Activated B cell treated with CpG ODN at 0.5 μM for 24 hours (primary cell): Measurements from ENCODE around the gene SNTA1. TPM values are rescaled to one million over a fixed set of nuclear protein-coding genes. Genes with fewer than 3 reads are reported as not detected.

Source experiments
- ATAC-seq: fragments of 200-7000 bp; cut with Tn5 transposase; one replicate; pipeline ENCODE4 v1.10.0; 2021; ENCODE audit warnings: low read depth, mild to moderate bottlenecking, moderate library complexity
- CTCF ChIA-PET: fragments of 350-600 bp; sonication (Branson Sonifier 250); formaldehyde crosslinking; loops from one replicate; lab custom pipeline; 2021; ENCODE audit warnings: antibody characterized with exemption; lab: Charles Lee
- POLR2A ChIA-PET: fragments of 350-600 bp; sonication (Branson Sonifier 250); formaldehyde crosslinking; loops from one replicate; lab custom pipeline; 2021; ENCODE audit warnings: antibody characterized with exemption; lab: Charles Lee
- DNase-seq: peaks from one replicate; pipeline ENCODE4 v3.0.0; 2022
- H3K27ac Mint-ChIP-seq: one replicate; pipeline ENCODE4 v1.8.0; 2020; ENCODE audit warnings: mixed read lengths
- H3K27me3 Mint-ChIP-seq: one replicate; pipeline ENCODE4 v1.8.0; 2021; ENCODE audit warnings: mixed read lengths
- H3K36me3 Mint-ChIP-seq: one replicate; pipeline ENCODE4 v1.8.0; 2021; ENCODE audit warnings: low read depth, mixed read lengths
- H3K4me1 Mint-ChIP-seq: one replicate; pipeline ENCODE4 v1.8.0; 2021; ENCODE audit warnings: mixed read lengths
- H3K4me3 Mint-ChIP-seq: one replicate; pipeline ENCODE4 v1.8.0; 2020; ENCODE audit warnings: mild to moderate bottlenecking, mixed read lengths
- H3K9me3 Mint-ChIP-seq: one replicate; pipeline ENCODE4 v1.8.0; 2020; ENCODE audit warnings: mixed read lengths
- intact Hi-C: fragments of 100-400 bp; cut with micrococcal nuclease; formaldehyde crosslinking; loops from one replicate; pipeline ENCODE4 v1.15.1; 2024
- total RNA-seq: library from RNA; stranded (reverse); gene quantifications from 2 replicates; pipeline ENCODE4 v1.2.3, GENCODE V29; 2022
- TF ChIP-seq, protein P1 (sequence below): fragments of 200-600 bp; IDR thresholded peaks from one replicate; pipeline ENCODE4 v1.8.0; 2022; ENCODE audit warnings: antibody characterized with exemption, mild to moderate bottlenecking

Gene SNTA1
- total RNA-seq, 1 donor from 2014 or later, result 2.0 TPM

- ATAC-seq, result no peak
- ChIA-PET POLR2A (no interaction called here), CTCF (no interaction called here)
- Mint-ChIP-seq H3K27ac (no peak overlapping the region), H3K27me3 (no peaks in the 10 kb centered on the region), H3K9me3 (no peaks in the 10 kb centered on the region), H3K4me3 (no peak overlapping the region), H3K4me1 (no peaks in the 10 kb centered on the region), H3K36me3 (peaks cover 58% of the 10 kb centered on the region)
- intact Hi-C loops, result no loop called here
- TF ChIP-seq, protein P1, sequence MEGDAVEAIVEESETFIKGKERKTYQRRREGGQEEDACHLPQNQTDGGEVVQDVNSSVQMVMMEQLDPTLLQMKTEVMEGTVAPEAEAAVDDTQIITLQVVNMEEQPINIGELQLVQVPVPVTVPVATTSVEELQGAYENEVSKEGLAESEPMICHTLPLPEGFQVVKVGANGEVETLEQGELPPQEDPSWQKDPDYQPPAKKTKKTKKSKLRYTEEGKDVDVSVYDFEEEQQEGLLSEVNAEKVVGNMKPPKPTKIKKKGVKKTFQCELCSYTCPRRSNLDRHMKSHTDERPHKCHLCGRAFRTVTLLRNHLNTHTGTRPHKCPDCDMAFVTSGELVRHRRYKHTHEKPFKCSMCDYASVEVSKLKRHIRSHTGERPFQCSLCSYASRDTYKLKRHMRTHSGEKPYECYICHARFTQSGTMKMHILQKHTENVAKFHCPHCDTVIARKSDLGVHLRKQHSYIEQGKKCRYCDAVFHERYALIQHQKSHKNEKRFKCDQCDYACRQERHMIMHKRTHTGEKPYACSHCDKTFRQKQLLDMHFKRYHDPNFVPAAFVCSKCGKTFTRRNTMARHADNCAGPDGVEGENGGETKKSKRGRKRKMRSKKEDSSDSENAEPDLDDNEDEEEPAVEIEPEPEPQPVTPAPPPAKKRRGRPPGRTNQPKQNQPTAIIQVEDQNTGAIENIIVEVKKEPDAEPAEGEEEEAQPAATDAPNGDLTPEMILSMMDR, result no peak
- no peak for DNase-seq
Measured at GRCh38 chr20:33386673-33387072, 56.9 kb downstream of the SNTA1 start.

DNA sequence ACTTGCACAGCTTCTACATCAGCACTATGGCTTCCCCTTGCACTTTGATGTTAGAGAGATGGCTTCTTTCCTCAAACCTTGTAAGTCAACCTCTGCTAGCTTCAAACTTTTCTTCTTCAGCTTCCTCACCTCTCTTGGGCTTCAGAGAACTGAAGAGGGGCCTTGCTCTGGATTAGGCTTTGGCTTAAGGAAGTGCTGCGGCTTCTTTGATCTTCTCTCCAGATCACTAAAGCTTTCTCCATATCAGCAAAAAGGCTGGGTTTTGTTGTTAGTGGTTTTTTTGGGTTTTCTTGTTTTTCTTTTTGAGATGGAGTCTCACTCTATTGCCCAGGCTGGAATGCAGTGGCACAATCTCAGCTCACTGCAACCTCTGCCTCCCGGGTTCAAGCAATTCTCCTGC is 66.2 kb downstream of the SNTA1 start:
- ChIA-PET CTCF (no interaction called here), POLR2A (no interaction called here)
- Mint-ChIP-seq H3K27ac (no peak overlapping the region), H3K36me3 (peaks cover 66% of the 10 kb centered on the region), H3K4me3 (no peak overlapping the region), H3K9me3 (no peaks in the 10 kb centered on the region), H3K27me3 (no peaks in the 10 kb centered on the region), H3K4me1 (no peaks in the 10 kb centered on the region)
- ATAC-seq, result no peak
- intact Hi-C loops, result no loop called here
- TF ChIP-seq, protein P1, result no peak
- no peak for DNase-seq

- Mint-ChIP-seq H3K4me3 (no peak overlapping the region), H3K36me3 (peaks cover 76% of the 10 kb centered on the region), H3K27ac (no peak overlapping the region), H3K27me3 (no peaks in the 10 kb centered on the region), H3K9me3 (no peaks in the 10 kb centered on the region), H3K4me1 (peaks cover 2% of the 10 kb centered on the region)
- no peak for DNase-seq
- POLR2A ChIA-PET, result no interaction called here
- CTCF ChIA-PET, result no interaction called here
- TF ChIP-seq, protein P1, result no peak
- intact Hi-C loops, result no loop called here
- no peak for ATAC-seq
Measured at GRCh38 chr20:33373735-33374605, 69.6 kb downstream of the SNTA1 start.

GRCh38 chr20:33372993-33373441 is 70.5 kb downstream of the SNTA1 start:
- Mint-ChIP-seq H3K27ac (no peak overlapping the region), H3K9me3 (no peaks in the 10 kb centered on the region), H3K4me3 (no peak overlapping the region), H3K27me3 (no peaks in the 10 kb centered on the region), H3K36me3 (peaks cover 73% of the 10 kb centered on the region), H3K4me1 (peaks cover 2% of the 10 kb centered on the region)
- ChIA-PET POLR2A (no interaction called here), CTCF (interaction anchor here (0.5 kb wide), 1 partner anchor 152 kb away, joined by 4 read pairs; no protein-coding TSS in a partner anchor)
- DNase-seq, result no peak
- ATAC-seq, result no peak
- TF ChIP-seq, protein P1, result no peak
- intact Hi-C loops, result no loop called here

DNA sequence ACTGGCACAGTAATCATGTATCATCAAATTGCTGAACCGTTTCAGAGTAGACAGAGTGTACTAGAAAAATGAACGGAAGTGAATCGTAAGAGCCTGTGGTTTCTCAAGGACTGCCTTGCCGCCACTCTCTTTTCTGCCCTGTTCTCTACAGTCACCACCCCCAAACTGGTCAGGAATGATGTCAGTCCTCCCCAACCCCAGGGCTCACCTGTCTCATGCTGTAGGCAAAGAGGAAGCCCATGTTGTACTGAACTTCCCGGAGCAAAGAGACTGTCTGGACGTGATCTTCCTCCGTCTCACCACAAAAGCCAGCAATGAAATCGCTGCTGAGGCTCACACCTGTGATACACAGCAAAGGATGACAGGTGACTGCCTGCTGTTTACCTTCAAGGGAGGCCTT is 73.3 kb downstream of the SNTA1 start:
- no peak overlapping the region for H3K4me3 Mint-ChIP-seq
- peaks cover 2% of the 10 kb centered on the region for H3K4me1 Mint-ChIP-seq
- H3K27ac Mint-ChIP-seq, result peak overlapping the region; percentile 6
- ChIA-PET POLR2A (no interaction called here), CTCF (no interaction called here)
- H3K9me3 Mint-ChIP-seq, result no peaks in the 10 kb centered on the region
- ATAC-seq (no peak), DNase-seq (no peak)
- H3K36me3 Mint-ChIP-seq, result peaks cover 79% of the 10 kb centered on the region
- intact Hi-C loops, result no loop called here
- H3K27me3 Mint-ChIP-seq, result no peaks in the 10 kb centered on the region
- TF ChIP-seq, protein P1, result no peak
